Epidermal melanocyte (primary cell): ENCODE results near the gene RYR1.

Experiments used
- DNase-seq: peaks from one replicate; pipeline ENCODE4 v3.0.0; 2011; ENCODE audit warnings: low spot score; ENCODE audit not compliant: insufficient read length

RYR1 gene

GRCh38 chr19:38433268-38433733 is at the start of gene RYR1:
Gene RYR1 (plus strand): TSS chr19:38433691. CDS start chr19:38433830, 139 bp downstream.
- peak; percentile 46 for DNase-seq

- DNase-seq = peak; percentile 12
These were observed 49.7 kb upstream of the RYR1 start for GRCh38 chr19:38383743-38384142.

- DNase-seq = no peak
These were observed 49.1 kb upstream of the RYR1 start for GRCh38 chr19:38384209-38385027.

GRCh38 chr19:38385057-38385803 is 48.3 kb upstream of the RYR1 start:
- DNase-seq = no peak

GRCh38 chr19:38385804-38386257 is 47.7 kb upstream of the RYR1 start:
- no peak for DNase-seq

- no peak for DNase-seq
These were observed 47.1 kb upstream of the RYR1 start for GRCh38 chr19:38386300-38386970.

GRCh38 chr19:38386971-38387549 is 46.4 kb upstream of the RYR1 start:
- no peak for DNase-seq

GRCh38 chr19:38387550-38388348 is 45.7 kb upstream of the RYR1 start, which contains the start of gene GGN:
Gene GGN (minus strand): TSS chr19:38388034. CDS start chr19:38387261, 773 bp downstream.
- peak; percentile 99 for DNase-seq

- peak; percentile 77 for DNase-seq
These were observed 45.0 kb upstream of the RYR1 start, which contains the start of gene SPRED3 for GRCh38 chr19:38388349-38389100. Gene SPRED3 (plus strand): TSS chr19:38388697. CDS start chr19:38390303, 1,606 bp downstream.

- DNase-seq = peak; percentile 75
These were observed 44.2 kb upstream of the RYR1 start for GRCh38 chr19:38389101-38389925.

- DNase-seq = no peak
These were observed 43.2 kb upstream of the RYR1 start for GRCh38 chr19:38389957-38390924.

- DNase-seq = no peak
These were observed 41.5 kb upstream of the RYR1 start for GRCh38 chr19:38391911-38392464.

GRCh38 chr19:38392707-38393308 is 40.7 kb upstream of the RYR1 start:
- DNase-seq = no peak

- DNase-seq = no peak
These were observed 39.0 kb upstream of the RYR1 start for GRCh38 chr19:38394488-38394887.

- DNase-seq = no peak
These were observed 37.9 kb upstream of the RYR1 start for GRCh38 chr19:38395381-38396114.

- no peak for DNase-seq
These were observed 34.4 kb upstream of the RYR1 start for GRCh38 chr19:38399081-38399480.
